IPS-18c (cell line): ENCODE data around the gene SERPINA4.

Experiments used
- H3K4me3 ChIP-seq: 2 replicates; pipeline ENCODE4 v1.7.0; 2013; ENCODE audit warnings: low read depth, mild to moderate bottlenecking, low read length, moderate library complexity; ENCODE audit not compliant: insufficient read depth
- H3K9me3 ChIP-seq: one replicate; pipeline ENCODE4 v1.6.1; 2013; ENCODE audit warnings: mild to moderate bottlenecking, low read length, moderate library complexity; ENCODE audit not compliant: control insufficient read depth, insufficient read depth

SERPINA4 gene

GRCh38 chr14:94540031-94540794 lies 21.0 kb upstream of the SERPINA4 start:
- Histone ChIP-seq H3K9me3 (no peaks in the 10 kb centered on the region), H3K4me3 (no peak overlapping the region)

- no peak overlapping the region for H3K4me3 ChIP-seq
- H3K9me3 ChIP-seq: no peaks in the 10 kb centered on the region
These were observed 19.8 kb upstream of the SERPINA4 start for GRCh38 chr14:94541234-94541975.

- Histone ChIP-seq H3K4me3 (no peak overlapping the region), H3K9me3 (no peaks in the 10 kb centered on the region)
These were observed 19.0 kb upstream of the SERPINA4 start for GRCh38 chr14:94542111-94542810.

- no peak overlapping the region for H3K4me3 ChIP-seq
- no peaks in the 10 kb centered on the region for H3K9me3 ChIP-seq
These were observed 18.3 kb upstream of the SERPINA4 start for GRCh38 chr14:94542811-94543440.

- no peak overlapping the region for H3K4me3 ChIP-seq
These were observed 17.7 kb upstream of the SERPINA4 start for GRCh38 chr14:94543449-94544124.

GRCh38 chr14:94544726-94545125 lies 16.5 kb upstream of the SERPINA4 start:
- no peaks in the 10 kb centered on the region for H3K9me3 ChIP-seq

More at GRCh38 chr14:94543449-94544124, 17.7 kb upstream of the SERPINA4 start:
- H3K9me3 ChIP-seq: no peaks in the 10 kb centered on the region

GRCh38 chr14:94545131-94545841 lies 16.0 kb upstream of the SERPINA4 start:
- no peaks in the 10 kb centered on the region for H3K9me3 ChIP-seq
- H3K4me3 ChIP-seq: no peak overlapping the region

More at GRCh38 chr14:94544726-94545125, 16.5 kb upstream of the SERPINA4 start:
- H3K4me3 ChIP-seq: no peak overlapping the region

GRCh38 chr14:94547151-94547680 lies 14.0 kb upstream of the SERPINA4 start:
- H3K9me3 ChIP-seq: no peaks in the 10 kb centered on the region

GRCh38 chr14:94547726-94548125 lies 13.5 kb upstream of the SERPINA4 start:
- no peaks in the 10 kb centered on the region for H3K9me3 ChIP-seq
- no peak overlapping the region for H3K4me3 ChIP-seq

More at GRCh38 chr14:94547151-94547680, 14.0 kb upstream of the SERPINA4 start:
- H3K4me3 ChIP-seq: no peak overlapping the region

- Histone ChIP-seq H3K4me3 (no peak overlapping the region), H3K9me3 (no peaks in the 10 kb centered on the region)
These were observed 12.9 kb upstream of the SERPINA4 start for GRCh38 chr14:94548131-94548998.

GRCh38 chr14:94548999-94549985 lies 11.9 kb upstream of the SERPINA4 start:
- Histone ChIP-seq H3K9me3 (no peaks in the 10 kb centered on the region), H3K4me3 (no peak overlapping the region)

- no peaks in the 10 kb centered on the region for H3K9me3 ChIP-seq
- H3K4me3 ChIP-seq: no peak overlapping the region
These were observed 11.2 kb upstream of the SERPINA4 start for GRCh38 chr14:94550041-94550440.

GRCh38 chr14:94555991-94556390 lies 5.3 kb upstream of the SERPINA4 start:
- H3K4me3 ChIP-seq: no peak overlapping the region
- peaks cover 2% of the 10 kb centered on the region for H3K9me3 ChIP-seq

GRCh38 chr14:94557327-94557726 lies 3.9 kb upstream of the SERPINA4 start:
- no peak overlapping the region for H3K4me3 ChIP-seq
- H3K9me3 ChIP-seq: peaks cover 2% of the 10 kb centered on the region
